Ramos (cell line): ENCODE results near the gene HOXD3.

ENCODE experiments used
- in situ Hi-C: fragments of 300-500 bp; cut with MboI; formaldehyde crosslinking; loops from one replicate; pipeline ENCODE4 v1.14.3; 2022; ENCODE audit warnings: low sequenced_read_pairs; ENCODE audit not compliant: unreplicated experiment

The HOXD3 gene

GRCh38 chr2:176158186-176158591 is 1.1 kb downstream of the HOXD3 start:
- in situ Hi-C loops: no loop called here

- in situ Hi-C loops: no loop called here
Observed at GRCh38 chr2:176158855-176159662, 2.0 kb downstream of the HOXD3 start.

GRCh38 chr2:176159663-176160250 is 2.6 kb downstream of the HOXD3 start:
- in situ Hi-C loops: no loop called here

GRCh38 chr2:176160251-176160985 is 3.3 kb downstream of the HOXD3 start:
- in situ Hi-C loops: no loop called here

- in situ Hi-C loops: no loop called here
Observed at GRCh38 chr2:176160986-176161824, 4.1 kb downstream of the HOXD3 start.

GRCh38 chr2:176161825-176162626 is 4.9 kb downstream of the HOXD3 start:
- in situ Hi-C loops: no loop called here

- in situ Hi-C loops: no loop called here
Observed at GRCh38 chr2:176162911-176163671, 6.0 kb downstream of the HOXD3 start.

GRCh38 chr2:176163672-176164056 is 6.6 kb downstream of the HOXD3 start:
- in situ Hi-C loops: no loop called here

- in situ Hi-C loops: no loop called here
Observed at GRCh38 chr2:176164201-176164600, 7.1 kb downstream of the HOXD3 start.

GRCh38 chr2:176164611-176165369 is 7.7 kb downstream of the HOXD3 start:
- in situ Hi-C loops: no loop called here

GRCh38 chr2:176165370-176166050 is 8.4 kb downstream of the HOXD3 start:
- in situ Hi-C loops: no loop called here

GRCh38 chr2:176166272-176166671 is 9.2 kb downstream of the HOXD3 start:
- in situ Hi-C loops: no loop called here

GRCh38 chr2:176167398-176167797 is 10.3 kb downstream of the HOXD3 start:
- in situ Hi-C loops: no loop called here

- in situ Hi-C loops: no loop called here
Observed at GRCh38 chr2:176169181-176169580, 12.1 kb downstream of the HOXD3 start.

- in situ Hi-C loops: no loop called here
Observed at GRCh38 chr2:176169711-176170110, 12.6 kb downstream of the HOXD3 start.

GRCh38 chr2:176170602-176171305 is 13.6 kb downstream of the HOXD3 start:
- in situ Hi-C loops: no loop called here
